Neural cell (in vitro differentiated cells): ENCODE data around the gene PTH1R. TPM values are rescaled to one million over a fixed set of nuclear protein-coding genes. Genes with fewer than 3 reads are reported as not detected.

Experiments
- H2AFZ ChIP-seq: fragments of 200-600, 300-800 bp; sonication (generic), shearing (Covaris generic); 2 replicates; pipeline ENCODE4 v1.6.0; 2014; ENCODE audit warnings: low read depth, mild to moderate bottlenecking, antibody characterized with exemption, low read length, moderate library complexity
- H3F3A ChIP-seq: fragments of 200-600 bp; shearing (Covaris generic); 2 replicates; pipeline ENCODE4 v1.6.1; 2016; ENCODE audit warnings: mild to moderate bottlenecking, moderate library complexity, mixed read lengths, antibody characterized with exemption, low read length; ENCODE audit not compliant: insufficient read depth, poor library complexity, severe bottlenecking
- H3K27ac ChIP-seq: fragments of 200-600, 300-800 bp; sonication (generic), shearing (Covaris generic); 2 replicates; pipeline ENCODE4 v1.5.1; 2014; ENCODE audit warnings: mild to moderate bottlenecking, low read length, moderate library complexity
- H3K27me3 ChIP-seq: fragments of 300-800, 200-600 bp; sonication (generic), shearing (Covaris generic); 2 replicates; pipeline ENCODE4 v1.6.0; 2014; ENCODE audit warnings: mild to moderate bottlenecking, low read depth, low read length, moderate library complexity; ENCODE audit not compliant: insufficient read depth
- H3K36me3 ChIP-seq: fragments of 300-800, 200-600 bp; sonication (generic), shearing (Covaris generic); 2 replicates; pipeline ENCODE4 v1.5.1; 2014; ENCODE audit warnings: mild to moderate bottlenecking, antibody characterized with exemption, low read length, moderate library complexity; ENCODE audit not compliant: insufficient read depth
- H3K4me2 ChIP-seq: fragments of 300-800, 200-600 bp; sonication (generic), shearing (Covaris generic); 2 replicates; pipeline ENCODE4 v1.6.0; 2014; ENCODE audit warnings: mild to moderate bottlenecking, low read length
- H3K4me3 ChIP-seq: fragments of 300-800, 200-600 bp; sonication (generic), shearing (Covaris generic); 2 replicates; pipeline ENCODE4 v1.5.1; 2014; ENCODE audit warnings: mild to moderate bottlenecking, low read length, moderate library complexity
- H3K79me2 ChIP-seq: fragments of 200-600 bp; shearing (Covaris generic); replicated peaks from 2 replicates; pipeline ENCODE4 v1.6.0; 2014; ENCODE audit warnings: mild to moderate bottlenecking, low read length, moderate library complexity; ENCODE audit not compliant: insufficient read depth
- H3K9ac ChIP-seq: fragments of 300-800, 200-600 bp; sonication (generic), shearing (Covaris generic); 2 replicates; pipeline ENCODE4 v1.6.1; 2016; ENCODE audit warnings: mild to moderate bottlenecking, low read length, mixed read lengths
- H3K9me2 ChIP-seq: fragments of 200-600 bp; shearing (Covaris generic); 2 replicates; pipeline ENCODE4 v1.6.1; 2016; ENCODE audit warnings: mild to moderate bottlenecking, low read length, mixed read lengths; ENCODE audit not compliant: insufficient read depth
- H3K9me3 ChIP-seq: fragments of 200-600, 300-800 bp; sonication (generic), shearing (Covaris generic); 2 replicates; pipeline ENCODE4 v1.6.1; 2016; ENCODE audit warnings: mild to moderate bottlenecking, mixed run types, low read length, moderate library complexity, mixed read lengths
- H4K20me1 ChIP-seq: fragments of 200-600 bp; shearing (Covaris generic); 2 replicates; pipeline ENCODE4 v1.6.1; 2016; ENCODE audit warnings: mild to moderate bottlenecking, mixed run types; ENCODE audit not compliant: insufficient read depth
- EP300 ChIP-seq: fragments of 450-650 bp; conservative IDR thresholded peaks from 2 replicates; pipeline ENCODE4 v1.6.1; 2014; ENCODE audit warnings: antibody characterized with exemption, mild to moderate bottlenecking, moderate library complexity; ENCODE audit not compliant: poor library complexity, severe bottlenecking
- EZH2 ChIP-seq: fragments of 200-600, 300-800 bp; shearing (Covaris generic), sonication (generic); IDR thresholded peaks from 2 replicates; pipeline ENCODE4 v1.6.1; 2014; ENCODE audit warnings: antibody characterized with exemption, low read length, borderline replicate concordance, mild to moderate bottlenecking; ENCODE audit not compliant: insufficient read depth, poor library complexity, severe bottlenecking
- MXI1 ChIP-seq: fragments of 450-650 bp; conservative IDR thresholded peaks from 2 replicates; pipeline ENCODE4 v1.6.1; 2014; ENCODE audit warnings: antibody characterized with exemption, mild to moderate bottlenecking; ENCODE audit not compliant: poor library complexity, severe bottlenecking
- POLR2AphosphoS5 ChIP-seq: IDR thresholded peaks from 2 replicates; pipeline ENCODE4 v1.6.1; 2012
- RAD21 ChIP-seq: fragments of 450-650 bp; conservative IDR thresholded peaks from 2 replicates; pipeline ENCODE4 v1.6.1; 2014; ENCODE audit warnings: antibody characterized with exemption, mild to moderate bottlenecking, moderate library complexity
- SMC3 ChIP-seq: fragments of 450-650 bp; conservative IDR thresholded peaks from 2 replicates; pipeline ENCODE4 v1.6.1; 2014; ENCODE audit warnings: antibody characterized with exemption, mild to moderate bottlenecking, moderate library complexity; ENCODE audit not compliant: poor library complexity
- TAF1 ChIP-seq: IDR thresholded peaks from 2 replicates; pipeline ENCODE4 v1.6.1; 2012; ENCODE audit warnings: low read depth
- polyA plus RNA-seq: library from polyadenylated mRNA; depleted of rRNA; stranded (reverse); fragments of >200 nt; gene quantifications from 2 replicates; pipeline ENCODE4 v1.2.3, GENCODE V29; 2014
- TF ChIP-seq, protein P1 (sequence below): fragments of 450-650 bp; IDR thresholded peaks from 2 replicates; pipeline ENCODE4 v1.5.1; 2014; ENCODE audit warnings: antibody characterized with exemption, mild to moderate bottlenecking, moderate library complexity; ENCODE audit not compliant: poor library complexity, severe bottlenecking
- TF ChIP-seq, protein P2 (sequence below): IDR thresholded peaks from 2 replicates; pipeline ENCODE4 v1.6.1; 2012; ENCODE audit warnings: borderline replicate concordance

The PTH1R gene
- polyA plus RNA-seq, 1 donor from 2014 or later = not detected

DNA sequence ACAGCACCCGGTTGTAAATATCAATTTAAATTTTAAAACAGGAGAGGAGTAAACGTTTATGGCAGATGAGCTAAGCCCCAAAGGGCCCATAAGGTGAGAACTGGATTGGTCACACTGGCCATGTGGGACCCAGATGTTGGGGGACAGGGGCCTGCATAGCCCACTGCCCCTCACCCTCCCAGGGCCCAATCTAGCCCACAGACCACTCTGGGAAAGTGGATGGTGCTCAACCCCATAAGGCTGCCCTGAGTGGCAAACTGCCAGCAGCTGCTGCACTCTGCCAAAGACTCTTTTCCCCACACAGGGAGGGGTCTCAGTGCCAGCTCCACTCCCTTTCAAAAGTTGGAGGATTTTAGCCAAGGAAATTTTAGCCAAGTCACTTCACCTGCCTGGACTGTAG lies 56.6 kb downstream of the PTH1R start:
- no peaks in the 10 kb centered on the region for H3K9me2 ChIP-seq
- H3K79me2 ChIP-seq = peaks cover 3% of the 10 kb centered on the region
- H3K27ac ChIP-seq = no peak overlapping the region
- no peaks in the 10 kb centered on the region for H3F3A ChIP-seq
- H2AFZ ChIP-seq = no peak overlapping the region
- H3K27me3 ChIP-seq = no peaks in the 10 kb centered on the region
- H3K9ac ChIP-seq = no peak overlapping the region
- no peaks in the 10 kb centered on the region for H3K9me3 ChIP-seq
- H3K4me3 ChIP-seq = no peak overlapping the region
- no peak overlapping the region for H3K4me2 ChIP-seq
- no peaks in the 10 kb centered on the region for H4K20me1 ChIP-seq
- TF ChIP-seq POLR2AphosphoS5 (no peak), TAF1 (no peak), EP300 (no peak)
- no peaks in the 10 kb centered on the region for H3K36me3 ChIP-seq

DNA sequence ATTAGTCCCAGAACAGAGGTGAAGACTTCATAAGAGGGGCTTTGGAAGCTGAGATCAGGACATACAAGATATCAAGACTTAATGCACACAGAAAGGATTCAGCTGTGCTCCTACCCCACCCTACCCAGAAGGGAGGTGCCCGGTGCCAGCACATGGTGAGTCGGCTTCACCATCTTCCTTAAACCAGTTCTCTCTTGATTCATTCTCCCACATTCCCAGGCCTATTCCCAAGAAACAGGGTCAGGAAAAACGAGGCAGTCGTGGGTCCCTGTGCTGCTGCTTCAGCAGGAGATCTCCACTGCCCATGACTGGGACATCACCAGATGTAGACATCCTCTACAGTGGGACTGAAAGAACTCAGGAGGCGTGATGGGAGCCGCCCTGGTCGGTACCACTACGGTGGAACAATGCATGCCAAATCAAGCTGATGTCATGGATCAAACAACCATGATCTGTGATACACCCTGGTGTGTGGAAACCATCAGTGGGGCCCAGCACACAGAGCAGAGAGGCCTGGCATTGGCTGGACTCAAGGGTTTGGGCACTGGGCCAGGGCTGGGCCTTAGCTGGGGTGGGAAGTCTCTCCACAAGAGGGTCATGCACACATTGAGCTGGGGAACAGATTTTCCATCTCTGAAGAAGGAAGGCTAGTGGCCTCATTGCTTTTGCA lies 57.1 kb downstream of the PTH1R start:
- Histone ChIP-seq H3K27me3 (no peaks in the 10 kb centered on the region), H3K79me2 (no peaks in the 10 kb centered on the region), H3K9me2 (no peaks in the 10 kb centered on the region), H3K9ac (no peak overlapping the region), H3K4me3 (no peak overlapping the region), H3K27ac (no peak overlapping the region), H3K36me3 (no peaks in the 10 kb centered on the region), H2AFZ (no peak overlapping the region), H4K20me1 (no peaks in the 10 kb centered on the region), H3K9me3 (no peaks in the 10 kb centered on the region), H3F3A (no peaks in the 10 kb centered on the region), H3K4me2 (no peak overlapping the region)
- TF ChIP-seq, protein P1, sequence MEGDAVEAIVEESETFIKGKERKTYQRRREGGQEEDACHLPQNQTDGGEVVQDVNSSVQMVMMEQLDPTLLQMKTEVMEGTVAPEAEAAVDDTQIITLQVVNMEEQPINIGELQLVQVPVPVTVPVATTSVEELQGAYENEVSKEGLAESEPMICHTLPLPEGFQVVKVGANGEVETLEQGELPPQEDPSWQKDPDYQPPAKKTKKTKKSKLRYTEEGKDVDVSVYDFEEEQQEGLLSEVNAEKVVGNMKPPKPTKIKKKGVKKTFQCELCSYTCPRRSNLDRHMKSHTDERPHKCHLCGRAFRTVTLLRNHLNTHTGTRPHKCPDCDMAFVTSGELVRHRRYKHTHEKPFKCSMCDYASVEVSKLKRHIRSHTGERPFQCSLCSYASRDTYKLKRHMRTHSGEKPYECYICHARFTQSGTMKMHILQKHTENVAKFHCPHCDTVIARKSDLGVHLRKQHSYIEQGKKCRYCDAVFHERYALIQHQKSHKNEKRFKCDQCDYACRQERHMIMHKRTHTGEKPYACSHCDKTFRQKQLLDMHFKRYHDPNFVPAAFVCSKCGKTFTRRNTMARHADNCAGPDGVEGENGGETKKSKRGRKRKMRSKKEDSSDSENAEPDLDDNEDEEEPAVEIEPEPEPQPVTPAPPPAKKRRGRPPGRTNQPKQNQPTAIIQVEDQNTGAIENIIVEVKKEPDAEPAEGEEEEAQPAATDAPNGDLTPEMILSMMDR = no peak
- TF ChIP-seq POLR2AphosphoS5 = no peak
- TF ChIP-seq, protein P2, sequence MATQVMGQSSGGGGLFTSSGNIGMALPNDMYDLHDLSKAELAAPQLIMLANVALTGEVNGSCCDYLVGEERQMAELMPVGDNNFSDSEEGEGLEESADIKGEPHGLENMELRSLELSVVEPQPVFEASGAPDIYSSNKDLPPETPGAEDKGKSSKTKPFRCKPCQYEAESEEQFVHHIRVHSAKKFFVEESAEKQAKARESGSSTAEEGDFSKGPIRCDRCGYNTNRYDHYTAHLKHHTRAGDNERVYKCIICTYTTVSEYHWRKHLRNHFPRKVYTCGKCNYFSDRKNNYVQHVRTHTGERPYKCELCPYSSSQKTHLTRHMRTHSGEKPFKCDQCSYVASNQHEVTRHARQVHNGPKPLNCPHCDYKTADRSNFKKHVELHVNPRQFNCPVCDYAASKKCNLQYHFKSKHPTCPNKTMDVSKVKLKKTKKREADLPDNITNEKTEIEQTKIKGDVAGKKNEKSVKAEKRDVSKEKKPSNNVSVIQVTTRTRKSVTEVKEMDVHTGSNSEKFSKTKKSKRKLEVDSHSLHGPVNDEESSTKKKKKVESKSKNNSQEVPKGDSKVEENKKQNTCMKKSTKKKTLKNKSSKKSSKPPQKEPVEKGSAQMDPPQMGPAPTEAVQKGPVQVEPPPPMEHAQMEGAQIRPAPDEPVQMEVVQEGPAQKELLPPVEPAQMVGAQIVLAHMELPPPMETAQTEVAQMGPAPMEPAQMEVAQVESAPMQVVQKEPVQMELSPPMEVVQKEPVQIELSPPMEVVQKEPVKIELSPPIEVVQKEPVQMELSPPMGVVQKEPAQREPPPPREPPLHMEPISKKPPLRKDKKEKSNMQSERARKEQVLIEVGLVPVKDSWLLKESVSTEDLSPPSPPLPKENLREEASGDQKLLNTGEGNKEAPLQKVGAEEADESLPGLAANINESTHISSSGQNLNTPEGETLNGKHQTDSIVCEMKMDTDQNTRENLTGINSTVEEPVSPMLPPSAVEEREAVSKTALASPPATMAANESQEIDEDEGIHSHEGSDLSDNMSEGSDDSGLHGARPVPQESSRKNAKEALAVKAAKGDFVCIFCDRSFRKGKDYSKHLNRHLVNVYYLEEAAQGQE = no peak
- no peak for TF ChIP-seq MXI1
- TF ChIP-seq EP300 = no peak
- TF ChIP-seq SMC3 = no peak
- no peak for TF ChIP-seq EZH2
- no peak for TF ChIP-seq TAF1
- no peak for TF ChIP-seq RAD21
